GM12865 (cell line): Measurements from ENCODE around the gene ITSN1.

Experiments used
- DNase-seq: peaks from one replicate; pipeline ENCODE4 v3.0.0; 2010; ENCODE audit warnings: low read depth
- H3K4me3 ChIP-seq: 2 replicates; pipeline ENCODE4 v1.5.1; 2011; ENCODE audit warnings: mild to moderate bottlenecking, low read depth, low read length, control low read depth
- TF ChIP-seq, protein P1 (sequence below): IDR thresholded peaks from 2 replicates; pipeline ENCODE4 v1.5.1; 2011; ENCODE audit warnings: low read length, control low read depth, low read depth, inconsistent platforms; ENCODE audit not compliant: insufficient read depth; ENCODE audit errors: missing control alignments

Gene ITSN1

GRCh38 chr21:33884376-33885171, 242.3 kb downstream of the ITSN1 start:
- TF ChIP-seq, protein P1, sequence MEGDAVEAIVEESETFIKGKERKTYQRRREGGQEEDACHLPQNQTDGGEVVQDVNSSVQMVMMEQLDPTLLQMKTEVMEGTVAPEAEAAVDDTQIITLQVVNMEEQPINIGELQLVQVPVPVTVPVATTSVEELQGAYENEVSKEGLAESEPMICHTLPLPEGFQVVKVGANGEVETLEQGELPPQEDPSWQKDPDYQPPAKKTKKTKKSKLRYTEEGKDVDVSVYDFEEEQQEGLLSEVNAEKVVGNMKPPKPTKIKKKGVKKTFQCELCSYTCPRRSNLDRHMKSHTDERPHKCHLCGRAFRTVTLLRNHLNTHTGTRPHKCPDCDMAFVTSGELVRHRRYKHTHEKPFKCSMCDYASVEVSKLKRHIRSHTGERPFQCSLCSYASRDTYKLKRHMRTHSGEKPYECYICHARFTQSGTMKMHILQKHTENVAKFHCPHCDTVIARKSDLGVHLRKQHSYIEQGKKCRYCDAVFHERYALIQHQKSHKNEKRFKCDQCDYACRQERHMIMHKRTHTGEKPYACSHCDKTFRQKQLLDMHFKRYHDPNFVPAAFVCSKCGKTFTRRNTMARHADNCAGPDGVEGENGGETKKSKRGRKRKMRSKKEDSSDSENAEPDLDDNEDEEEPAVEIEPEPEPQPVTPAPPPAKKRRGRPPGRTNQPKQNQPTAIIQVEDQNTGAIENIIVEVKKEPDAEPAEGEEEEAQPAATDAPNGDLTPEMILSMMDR = no peak
- DNase-seq = no peak
- H3K4me3 ChIP-seq = no peak overlapping the region

DNA sequence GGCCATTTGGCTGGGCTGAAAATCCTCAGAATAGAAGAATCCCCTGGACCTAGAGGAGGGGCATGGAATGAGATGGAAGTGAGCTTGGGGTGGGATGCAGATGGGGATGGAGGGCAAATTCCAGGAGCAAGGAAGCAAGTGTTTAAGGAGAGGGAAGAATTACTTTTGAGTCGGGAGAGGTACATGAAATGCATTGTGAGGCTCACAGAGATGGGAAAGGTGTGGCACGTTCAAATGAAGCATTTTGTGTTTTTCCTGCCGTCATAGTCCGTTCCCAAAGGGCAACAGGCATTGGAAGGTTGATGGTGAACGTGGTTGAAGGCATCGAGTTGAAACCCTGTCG, 242.8 kb downstream of the ITSN1 start:
- H3K4me3 ChIP-seq = no peak overlapping the region
- DNase-seq = no peak
- TF ChIP-seq, protein P1 = no peak

- TF ChIP-seq, protein P1 = no peak
- H3K4me3 ChIP-seq = no peak overlapping the region
- no peak for DNase-seq
Observed at GRCh38 chr21:33886321-33886720, 244.0 kb downstream of the ITSN1 start.

DNA sequence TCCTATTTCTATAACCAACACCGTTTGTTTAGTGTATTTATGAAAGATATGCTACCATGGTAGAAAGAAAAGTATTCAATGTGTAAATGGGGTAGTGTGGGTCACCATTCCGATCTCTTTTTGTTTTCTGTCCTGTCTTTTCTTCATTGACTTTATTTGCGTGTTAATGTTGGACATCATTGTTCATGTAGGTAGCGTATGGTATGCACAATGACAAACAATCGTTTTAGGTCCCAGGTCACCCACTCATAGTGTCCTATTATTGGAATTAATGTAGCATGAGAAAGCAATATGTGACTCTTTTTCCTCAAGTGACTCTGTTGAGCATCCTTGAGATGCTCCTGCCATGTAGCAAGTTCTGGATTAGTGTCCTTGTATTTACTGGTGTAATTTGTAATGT, 247.9 kb downstream of the ITSN1 start:
- TF ChIP-seq, protein P1 = no peak
- no peak for DNase-seq

GRCh38 chr21:33892853-33893252, 250.6 kb downstream of the ITSN1 start:
- no peak overlapping the region for H3K4me3 ChIP-seq
- TF ChIP-seq, protein P1 = no peak
- peak; percentile 19 for DNase-seq

More for the DNA sequence above, 247.9 kb downstream of the ITSN1 start:
- H3K4me3 ChIP-seq = no peak overlapping the region

GRCh38 chr21:33893917-33894316, 251.6 kb downstream of the ITSN1 start:
- TF ChIP-seq, protein P1 = no peak
- no peak for DNase-seq
- no peak overlapping the region for H3K4me3 ChIP-seq

DNA sequence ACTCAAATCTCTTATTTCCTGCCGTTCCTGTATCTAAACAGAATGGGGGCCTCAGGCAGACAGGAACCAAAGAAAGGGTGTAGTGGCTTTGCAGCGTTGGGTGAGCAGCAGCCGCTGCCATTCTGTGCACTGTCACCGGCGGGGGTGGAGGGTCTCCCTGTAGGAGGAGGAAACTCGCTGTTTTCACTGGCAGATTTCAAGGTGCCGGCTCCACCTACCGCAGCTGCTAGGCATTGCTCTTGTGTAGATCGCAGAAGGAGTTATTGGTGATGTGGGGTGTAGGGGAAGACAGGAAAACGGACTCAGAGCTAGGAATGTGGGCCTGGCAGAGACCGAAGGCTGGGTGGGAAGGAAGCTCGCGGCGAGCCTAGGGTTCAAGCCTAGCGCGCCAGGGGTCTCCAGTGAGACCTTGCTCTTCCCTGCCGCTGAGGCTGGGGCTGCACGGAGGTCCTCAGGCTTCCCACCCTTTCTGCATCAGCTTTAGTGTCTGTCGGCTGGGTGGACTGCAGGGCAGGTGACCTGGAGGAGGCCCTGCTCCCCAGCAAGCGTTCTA, 252.5 kb downstream of the ITSN1 start:
- TF ChIP-seq, protein P1 = peak; percentile 64
- 0 out of 2 replicates have a peak overlapping the region, but pooled peaks have one; percentile 3 for H3K4me3 ChIP-seq
- peak; percentile 79 for DNase-seq
